ENCODE measurements around the gene ELL2.
"Not testable (repeated sequence)": the region's sequence is repeated elsewhere in the genome, so short reads cannot be mapped to it uniquely, and the experiment has no call there.

The ELL2 gene

DNA sequence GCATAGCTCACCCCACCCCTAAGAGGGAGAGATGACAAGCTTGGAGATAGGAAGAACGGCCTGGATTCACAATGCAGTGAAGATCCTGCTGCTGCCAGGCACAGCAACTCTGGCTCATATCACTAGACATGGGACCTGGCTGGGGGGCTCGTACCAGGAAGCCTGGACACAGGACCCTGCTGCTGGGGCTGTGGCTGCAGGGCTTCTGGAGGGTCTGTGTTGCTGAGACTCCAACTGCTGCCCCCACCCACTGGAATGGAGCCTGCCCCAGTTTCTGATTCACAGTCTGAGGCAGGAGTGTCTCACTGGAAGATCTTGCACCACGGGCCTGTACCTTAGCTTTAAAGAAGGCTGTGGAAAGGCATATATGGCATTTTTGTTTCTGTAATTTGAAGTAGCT is 108.2 kb downstream of the ELL2 start:
- DNase-seq, result no peak

DNA sequence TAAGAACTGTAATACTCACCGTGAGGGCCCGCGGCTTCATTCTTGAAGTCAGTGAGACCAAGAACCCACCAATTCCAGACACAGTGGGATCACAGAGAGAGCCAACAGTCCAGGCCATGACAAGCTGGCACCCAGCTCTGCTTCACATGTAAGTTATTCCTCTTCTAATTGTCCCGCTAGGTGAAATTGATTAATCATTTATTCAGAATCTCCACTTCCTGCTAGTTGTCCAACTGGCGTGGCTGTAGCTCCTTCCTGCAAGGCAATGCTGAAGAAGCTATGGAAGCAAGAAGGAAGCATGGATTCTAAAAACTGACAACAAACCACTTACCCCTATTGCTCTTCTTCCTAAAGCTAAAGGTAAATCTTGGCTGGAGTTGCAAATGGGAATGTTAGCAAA is 109.1 kb downstream of the ELL2 start:
- DNase-seq, result no peak

DNA sequence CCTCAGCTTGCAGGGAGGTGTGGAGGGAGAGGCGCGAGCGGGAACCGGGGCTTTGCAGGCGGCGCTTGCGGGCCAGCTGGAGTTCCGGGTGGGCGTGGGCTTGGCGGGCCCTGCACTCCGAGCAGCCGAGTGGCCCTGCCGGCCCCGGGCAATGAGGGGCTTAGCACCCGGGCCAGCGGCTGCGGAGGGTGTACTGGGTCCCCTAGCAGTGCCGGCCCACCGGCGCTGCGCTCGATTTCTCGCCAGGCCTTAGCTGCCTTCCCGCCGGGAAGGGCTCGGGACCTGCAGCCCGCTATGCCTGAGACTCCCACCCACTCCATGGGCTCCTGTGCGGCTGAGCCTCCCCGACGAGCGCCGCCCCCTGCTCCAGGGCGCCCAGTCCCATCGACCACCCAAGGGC is 110.5 kb downstream of the ELL2 start:
- not testable (repeated sequence) for DNase-seq

DNA sequence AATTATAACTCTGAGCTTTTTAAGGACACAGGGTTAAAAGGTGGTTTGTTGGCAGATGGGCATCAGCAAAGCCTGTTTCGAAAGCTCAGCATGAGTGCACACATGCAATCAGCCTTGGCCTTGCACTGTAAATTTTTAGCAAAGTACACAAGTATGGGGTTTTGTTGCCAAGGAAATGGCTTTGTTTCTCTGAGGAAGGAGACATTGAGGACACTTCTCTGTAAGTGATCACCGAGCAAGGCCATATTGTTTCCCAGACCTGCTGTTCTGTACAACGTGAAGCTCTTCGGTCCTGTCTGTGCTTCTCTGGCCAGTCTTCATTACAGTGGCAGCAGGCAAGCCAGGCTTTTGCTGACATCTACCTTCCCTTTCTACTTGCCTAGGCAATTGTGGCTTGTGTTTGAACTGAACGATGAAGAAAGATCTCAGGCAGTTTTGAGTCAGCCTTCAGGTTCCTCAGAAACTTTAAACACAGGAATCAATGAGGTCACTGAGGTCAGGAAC is 111.2 kb downstream of the ELL2 start:
- no peak for DNase-seq

DNA sequence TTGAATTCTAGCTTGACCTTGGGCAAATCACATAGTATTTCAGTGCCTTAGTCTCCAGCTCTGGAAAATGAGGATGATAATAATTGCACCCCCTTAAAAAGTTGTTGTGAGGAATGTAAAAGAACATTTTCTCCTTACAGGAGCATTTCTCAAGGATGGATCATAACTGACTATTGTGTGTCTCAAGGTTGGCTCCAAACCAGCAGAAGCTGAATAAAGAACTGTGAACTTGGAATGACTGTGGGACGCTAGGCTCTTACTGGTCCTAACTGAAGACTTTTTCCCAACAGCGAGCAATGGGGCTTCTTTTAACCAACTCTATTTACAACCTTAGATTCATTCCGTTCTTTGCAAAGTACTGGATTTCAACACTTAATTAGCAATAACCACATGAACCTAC is 113.0 kb downstream of the ELL2 start:
- no peak for DNase-seq

DNA sequence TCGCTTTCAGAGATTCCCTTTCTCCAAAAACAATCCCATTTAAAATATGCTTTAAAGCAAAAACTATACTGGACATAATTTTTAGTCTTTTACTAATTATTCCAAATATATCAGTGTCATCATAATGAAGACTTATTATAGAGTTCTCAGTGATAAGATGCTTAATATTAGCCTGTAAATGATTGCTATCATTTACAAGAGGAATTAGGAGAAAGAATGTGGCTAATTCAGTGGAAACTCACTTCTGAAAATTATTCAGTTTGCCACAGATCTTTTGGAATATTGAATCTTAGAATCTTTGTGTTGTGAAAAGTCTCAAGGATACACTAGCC is 114.4 kb downstream of the ELL2 start:
- DNase-seq, result no peak

DNA sequence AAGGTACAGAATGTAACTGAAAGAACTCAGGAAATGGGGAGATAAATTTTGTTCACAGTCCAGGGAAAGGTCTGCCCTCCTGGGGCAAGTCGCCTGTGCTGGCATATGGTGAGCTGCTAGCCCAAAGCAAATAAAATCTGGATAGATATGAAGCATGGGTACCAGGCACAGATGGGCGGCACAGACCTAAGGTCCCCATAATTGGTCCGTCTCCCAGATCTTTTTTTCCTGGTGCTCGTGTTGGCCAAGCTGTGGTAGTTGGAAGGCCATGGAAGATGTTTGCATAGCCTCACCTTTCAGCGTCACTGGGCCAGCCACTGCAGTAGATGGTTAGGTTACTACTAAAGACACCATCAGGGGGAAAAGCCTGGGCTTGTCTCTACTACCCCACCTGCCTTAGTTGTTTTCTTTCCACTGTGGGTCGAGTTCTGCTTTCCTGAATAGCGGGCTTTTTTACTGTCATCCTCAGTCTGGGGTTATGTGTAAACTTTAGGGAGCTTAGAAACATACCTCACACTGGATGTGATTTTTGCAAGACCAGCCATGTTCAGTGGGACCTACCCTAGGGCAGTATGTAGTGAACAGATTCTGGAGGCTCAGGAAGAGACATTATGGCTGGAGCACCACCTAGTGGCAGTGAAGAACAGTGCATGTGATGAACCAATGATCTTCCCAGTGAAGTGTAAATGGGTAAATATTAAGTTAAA is 114.9 kb downstream of the ELL2 start:
- DNase-seq, result peak; percentile 55

DNA sequence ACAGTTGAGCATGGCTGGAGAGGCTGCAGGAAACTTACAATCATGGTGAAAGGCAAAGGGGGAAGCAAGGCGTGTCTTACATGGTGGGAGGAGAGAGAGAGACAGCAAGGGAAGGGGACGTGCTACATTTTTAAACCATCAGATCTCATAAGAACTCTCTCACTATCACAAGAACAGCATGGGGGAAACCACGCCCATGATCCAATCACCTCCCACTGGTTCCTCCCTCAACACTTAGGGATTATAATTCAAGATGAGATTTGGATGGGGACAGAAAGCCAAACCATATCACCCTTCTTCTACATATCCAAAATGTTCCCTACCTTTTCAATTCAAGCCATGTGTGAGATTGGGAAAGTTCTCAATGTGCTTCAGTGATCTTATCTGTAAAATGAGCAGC is 116.3 kb downstream of the ELL2 start:
- no peak for DNase-seq

DNA sequence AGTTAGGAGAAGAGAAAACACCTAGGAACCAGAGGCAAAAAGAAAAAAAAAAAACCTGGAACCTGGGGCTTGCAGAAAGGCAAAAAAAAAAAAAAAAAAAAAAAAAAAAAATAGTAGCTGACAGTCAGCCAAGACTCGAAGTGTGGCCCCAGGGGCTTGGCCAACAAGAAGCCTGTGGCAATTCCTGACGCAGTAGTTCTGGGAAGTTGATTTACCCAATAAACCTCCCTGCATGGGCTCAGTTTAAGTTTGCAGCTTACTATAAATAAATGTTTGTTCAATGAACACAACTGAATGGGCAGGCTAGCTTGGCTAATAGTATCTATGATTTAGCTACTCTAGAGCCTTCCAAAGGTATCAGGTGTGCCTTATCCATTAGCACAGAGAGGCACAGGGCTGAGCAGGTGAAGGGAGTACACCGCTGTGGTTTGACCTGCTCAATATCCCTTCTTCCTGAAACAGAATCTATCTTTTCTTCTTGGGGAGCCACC is 117.9 kb downstream of the ELL2 start:
- DNase-seq, result no peak

DNA sequence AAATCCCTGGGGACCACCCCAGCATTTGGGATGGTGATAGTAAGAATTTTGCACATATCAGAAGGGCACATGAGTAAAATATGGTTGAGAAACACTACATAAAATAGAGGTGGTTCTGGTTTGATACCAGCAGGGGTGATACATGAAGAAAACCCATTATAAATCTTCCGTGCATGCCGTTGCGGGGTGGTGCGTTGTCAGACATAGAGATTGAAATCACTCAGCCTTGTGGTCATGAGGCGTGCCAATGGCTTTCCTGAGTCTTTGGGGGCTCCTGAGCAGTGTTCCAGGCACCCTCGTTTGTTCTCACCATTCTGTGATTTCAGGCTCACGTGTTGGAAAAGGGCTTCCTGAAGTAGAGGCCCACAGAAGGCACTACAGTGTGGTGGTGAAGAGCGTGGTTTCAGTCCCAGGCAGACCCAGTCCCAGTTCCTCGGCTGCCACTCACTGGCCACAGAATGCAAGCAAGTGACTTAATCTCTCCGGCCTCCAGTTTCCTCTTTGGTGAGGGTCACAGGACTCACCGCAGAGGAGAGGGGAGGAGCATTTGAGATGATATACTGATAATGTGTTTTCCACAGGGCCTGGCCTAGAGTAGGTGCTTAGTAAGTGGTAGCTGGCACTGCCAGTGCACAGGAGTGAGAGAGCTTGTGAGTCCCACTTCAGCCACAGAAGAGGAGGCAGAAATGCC is 118.7 kb downstream of the ELL2 start:
- no peak for DNase-seq

DNA sequence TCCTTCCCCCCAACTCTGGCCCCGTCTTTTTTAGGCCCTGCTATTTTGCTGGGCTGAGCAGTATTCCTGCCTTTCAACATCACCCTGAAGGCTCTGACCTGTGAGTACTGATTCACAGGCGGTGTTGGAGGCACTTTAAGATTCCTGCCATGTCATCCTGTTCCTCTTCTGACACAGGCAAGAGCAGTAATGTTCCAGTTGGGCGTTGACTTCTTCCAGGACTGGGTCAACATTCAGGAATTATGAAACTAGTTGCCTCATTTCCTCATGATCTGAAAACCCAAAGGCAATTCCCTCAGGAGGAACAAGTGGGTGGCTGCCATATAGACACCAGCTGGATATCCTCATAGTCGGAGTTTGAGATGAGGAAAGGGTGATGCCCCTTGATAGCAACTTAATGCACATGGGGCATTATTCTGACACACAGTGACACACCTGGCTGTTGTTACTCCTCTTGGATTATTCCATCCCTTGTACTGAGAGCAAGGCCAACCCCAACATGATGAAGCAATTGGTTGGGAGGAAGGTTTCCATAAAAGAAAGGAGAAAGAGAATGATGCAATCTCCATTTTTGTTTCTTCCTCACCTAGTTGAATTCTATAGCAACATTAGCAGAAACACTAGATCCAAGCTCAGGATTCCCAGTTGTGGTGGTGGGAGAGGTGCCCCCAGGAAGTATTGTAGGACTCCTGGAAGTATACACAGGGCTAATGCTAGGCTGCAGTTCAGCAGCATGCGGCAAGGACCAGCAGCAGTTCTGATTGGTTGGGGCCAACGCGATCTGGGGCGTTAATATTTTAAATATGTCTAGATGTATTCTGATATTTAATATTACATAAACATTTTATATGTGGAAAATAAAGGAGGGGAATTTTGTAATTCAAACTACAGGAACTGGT is 119.5 kb downstream of the ELL2 start:
- no peak for DNase-seq

DNA sequence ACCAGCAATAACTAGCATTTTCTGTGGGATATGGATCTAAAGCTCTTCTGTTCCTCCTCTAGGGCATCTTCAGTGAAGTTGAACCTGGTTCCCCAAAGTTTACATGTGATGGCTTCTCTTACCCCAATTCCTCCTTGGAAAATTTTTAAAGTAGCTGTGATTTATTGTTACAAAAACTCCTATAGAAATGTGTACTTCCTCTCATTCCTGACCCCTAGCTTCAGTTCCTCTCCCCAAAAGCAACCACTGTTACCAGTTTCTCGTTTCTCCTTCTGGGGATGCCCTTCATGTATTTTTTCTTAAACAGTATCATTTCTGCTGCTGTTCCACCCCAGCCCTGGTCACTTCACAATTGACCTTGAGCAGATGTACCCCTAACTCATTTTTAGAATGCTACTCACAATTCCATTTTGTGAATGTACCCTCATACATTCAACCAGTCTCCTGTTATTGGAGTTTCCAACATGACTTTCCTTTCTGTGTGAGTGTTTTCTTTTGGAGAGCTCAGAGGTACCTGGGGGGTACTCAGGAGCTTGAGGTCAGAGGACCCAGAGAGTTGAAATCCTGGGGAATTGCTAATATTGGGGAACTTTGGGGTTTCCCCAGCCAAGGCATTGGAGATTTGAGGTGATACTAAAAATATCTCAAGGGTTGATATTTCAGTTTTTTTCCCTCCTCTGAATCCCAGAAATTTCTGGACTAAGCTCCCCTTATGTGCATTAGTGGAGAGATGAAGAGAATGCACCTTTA is 120.5 kb downstream of the ELL2 start:
- DNase-seq, result no peak

DNA sequence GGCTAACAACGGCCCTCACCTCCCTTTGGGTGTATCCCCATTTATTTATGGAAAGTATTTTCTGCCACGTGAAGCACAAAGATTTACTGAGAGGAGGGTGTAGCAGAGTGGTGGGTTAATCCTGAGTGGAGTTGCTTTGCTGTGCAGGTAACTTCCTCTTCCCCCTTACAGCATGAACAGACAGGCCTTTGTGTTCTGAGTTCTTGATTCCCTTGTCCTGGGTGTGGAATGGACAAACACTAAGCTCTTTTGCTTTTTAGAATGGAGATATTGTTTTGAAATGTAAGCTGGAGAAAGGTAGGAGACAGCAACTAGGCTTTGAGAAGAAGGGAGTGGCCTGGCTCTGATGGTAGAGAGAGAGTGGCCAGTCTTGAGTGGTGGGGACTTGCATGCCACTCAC is 122.0 kb downstream of the ELL2 start:
- DNase-seq, result no peak

DNA sequence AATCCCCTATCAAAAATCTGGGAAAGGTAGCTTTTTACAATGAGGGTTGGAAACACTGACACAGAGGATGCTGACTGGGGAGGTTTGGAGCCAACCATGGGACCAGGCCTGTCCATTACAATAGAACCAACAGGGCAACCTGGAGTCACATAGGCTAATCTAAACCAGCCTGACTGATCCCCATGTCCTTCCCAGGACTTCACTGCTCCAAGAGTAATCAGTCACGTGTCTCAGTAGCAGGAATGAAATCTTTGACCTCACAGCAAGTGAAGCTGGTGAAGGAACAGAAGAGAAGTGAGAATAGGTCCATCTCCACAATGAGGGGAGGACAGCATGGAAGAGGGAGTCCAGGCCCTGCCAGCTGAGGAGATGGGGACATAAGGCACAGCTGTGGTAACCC is 123.1 kb downstream of the ELL2 start:
- DNase-seq, result no peak

DNA sequence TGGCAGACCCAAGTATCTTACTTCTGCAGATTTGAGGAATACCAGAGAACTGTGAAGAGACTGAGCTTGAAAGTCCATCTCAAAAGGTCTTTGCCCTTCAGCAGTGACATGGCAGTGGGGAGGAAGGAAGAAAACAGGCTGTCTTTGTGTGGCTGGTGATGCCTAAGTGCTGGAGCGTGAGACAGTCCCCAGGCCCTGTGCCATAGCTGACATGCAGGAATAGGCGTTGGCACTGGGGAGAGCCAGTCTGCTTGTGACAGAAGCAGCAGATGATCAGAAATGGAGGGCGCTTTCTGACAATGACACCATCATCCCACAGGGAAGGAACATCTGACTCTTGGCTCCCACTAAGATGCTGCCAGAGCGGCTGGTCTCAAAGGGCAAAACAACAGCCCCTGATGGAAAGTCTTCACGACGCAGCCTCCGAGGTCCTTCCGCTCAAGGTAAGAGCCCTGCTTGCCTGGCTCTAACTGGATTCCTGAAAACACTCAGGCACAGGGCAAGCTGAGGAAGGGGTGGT is 123.6 kb downstream of the ELL2 start:
- no peak for DNase-seq

DNA sequence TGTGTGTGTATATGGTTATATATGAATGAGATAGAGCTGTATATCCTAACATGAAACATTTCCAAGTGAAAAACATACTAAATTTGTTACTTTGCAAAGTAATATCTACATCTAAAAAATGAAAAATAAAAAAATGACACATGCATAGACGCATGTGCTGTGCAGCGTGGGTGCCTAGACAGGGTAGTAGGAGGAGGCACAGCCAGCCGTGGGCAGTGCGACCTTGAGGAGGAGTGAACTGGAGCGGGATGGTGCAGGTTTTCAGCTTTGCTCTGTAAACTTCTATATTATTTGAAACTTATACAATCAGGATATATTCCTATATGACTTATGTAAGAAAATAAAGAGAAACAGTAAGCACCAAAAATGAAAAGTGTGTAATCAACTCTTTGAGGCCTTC is 124.2 kb downstream of the ELL2 start:
- no peak for DNase-seq

DNA sequence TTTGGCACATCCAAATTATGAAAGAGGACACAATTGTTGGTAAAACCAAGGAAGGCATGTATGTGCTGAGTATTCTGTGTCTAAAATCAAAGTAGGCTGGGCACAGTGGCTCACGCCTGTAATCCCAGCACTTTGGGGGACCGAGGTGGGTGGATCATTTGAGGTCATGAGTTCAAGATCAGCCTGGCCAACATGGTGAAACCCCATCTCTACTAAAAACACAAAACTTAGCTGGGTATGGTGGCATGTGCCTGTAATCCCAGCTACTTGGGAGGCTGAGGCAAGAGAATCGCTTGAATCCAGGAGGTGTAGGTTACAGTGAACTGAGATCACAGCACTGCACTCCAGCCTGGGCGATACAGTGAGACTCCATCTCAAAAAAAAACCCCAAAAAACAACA is 124.7 kb downstream of the ELL2 start:
- not testable (repeated sequence) for DNase-seq

DNA sequence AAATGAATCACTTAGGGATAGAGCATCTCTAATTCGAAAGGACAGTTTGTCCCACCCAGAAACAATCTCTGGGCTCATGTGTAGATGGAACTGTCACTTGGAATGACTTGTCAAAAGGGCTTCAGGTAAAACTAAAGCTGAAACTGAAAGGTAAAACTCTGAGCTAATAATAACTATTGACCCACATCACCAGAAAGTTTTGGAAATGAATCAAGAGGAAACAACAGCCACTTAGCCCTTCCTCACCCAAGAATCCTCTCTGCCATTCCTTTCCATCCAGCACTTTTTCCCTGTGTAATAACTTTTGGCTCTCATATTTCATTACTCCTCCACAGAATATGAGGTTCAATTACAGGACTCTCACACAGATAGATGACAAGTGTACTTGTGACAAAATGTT is 125.1 kb downstream of the ELL2 start:
- no peak for DNase-seq

DNA sequence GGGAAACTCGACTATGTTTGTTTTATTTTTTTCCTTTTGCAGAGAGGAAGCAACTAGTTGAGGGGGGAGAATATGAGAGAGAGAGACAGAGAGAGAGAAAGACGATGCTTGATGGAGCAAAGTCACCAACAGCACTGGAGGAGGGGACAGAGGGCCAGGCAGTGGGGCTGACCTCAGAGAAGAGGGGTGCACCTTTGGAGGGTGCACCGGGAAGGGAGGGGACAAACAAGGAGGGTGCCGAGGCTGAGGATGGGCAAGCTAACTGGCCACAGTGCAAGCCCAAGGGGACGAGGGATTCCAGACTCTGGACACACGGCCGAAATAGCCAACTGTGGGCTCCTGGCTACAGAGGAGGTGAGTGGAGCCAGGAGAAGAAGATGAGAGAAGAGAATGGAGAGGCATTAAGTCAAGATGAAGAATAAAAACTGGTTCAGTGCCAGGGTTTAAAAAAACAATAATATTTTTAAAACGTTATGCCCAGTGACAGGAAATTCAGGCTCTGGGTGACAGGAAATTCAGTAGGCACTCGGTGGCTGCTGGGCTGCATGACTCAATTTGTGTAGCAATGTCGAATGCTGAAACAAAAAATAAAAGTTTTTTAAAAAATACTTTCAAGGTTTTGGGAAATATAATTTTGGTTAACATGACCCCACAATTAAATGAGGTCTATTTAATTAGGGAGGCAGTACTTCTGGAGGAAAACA is 125.8 kb downstream of the ELL2 start:
- DNase-seq, result no peak

Measured in NCI-H2171 treated with DMSO at 0.1 percent for 48 hours (cell line).